Measurements from ENCODE around the gene DIDO1.

DIDO1 gene

GRCh38 chr20:62898970-62899632, 27.2 kb downstream of the DIDO1 start:
- peak overlapping the region; percentile 63 for H3K4me2 ChIP-seq
- H3K36me3 ChIP-seq (ENCODE audit: insufficient read depth): no peaks in the 10 kb centered on the region; the same call in 1 of the 2 replicates
- H3K79me2 ChIP-seq (ENCODE audit: insufficient read depth, low read depth): no peaks in the 10 kb centered on the region
- H3K4me3 ChIP-seq (IDR thresholded peaks at IDR 0.05; ENCODE audit: insufficient read depth, low read depth, low read length): no peak overlapping the region
- no peak for TF ChIP-seq CTCF (conservative IDR thresholded peaks at IDR 0.05; ENCODE audit: low read depth, low read length)
- H3K9ac ChIP-seq: peak overlapping the region; percentile 7; the same call in 1 of the 2 replicates
- H3K4me1 ChIP-seq (ENCODE audit: low read depth, poor library complexity, severe bottlenecking): peaks cover 79% of the 10 kb centered on the region
- no peaks in the 10 kb centered on the region for H3K27me3 ChIP-seq (ENCODE audit: insufficient read depth, low read depth)
- H2AFZ ChIP-seq (ENCODE audit: low read depth): no peak overlapping the region
- peak overlapping the region; percentile 52 for H3K27ac ChIP-seq
- H4K20me1 ChIP-seq (ENCODE audit: insufficient read depth): no peaks in the 10 kb centered on the region

- H3K36me3 ChIP-seq (ENCODE audit: insufficient read depth): no peaks in the 10 kb centered on the region
- no peaks in the 10 kb centered on the region for H3K79me2 ChIP-seq (ENCODE audit: insufficient read depth, low read depth)
Measured at GRCh38 chr20:62898093-62898964, 28.0 kb downstream of the DIDO1 start.

GRCh38 chr20:62897666-62898065, 28.6 kb downstream of the DIDO1 start:
- H3K4me1 ChIP-seq (ENCODE audit: low read depth, poor library complexity, severe bottlenecking): peaks cover 93% of the 10 kb centered on the region
- no peak overlapping the region for H2AFZ ChIP-seq (ENCODE audit: low read depth)
- H3K27ac ChIP-seq: no peak overlapping the region
- H3K4me2 ChIP-seq: no peak overlapping the region
- no peaks in the 10 kb centered on the region for H3K27me3 ChIP-seq (ENCODE audit: insufficient read depth, low read depth)
- no peak for TF ChIP-seq CTCF (conservative IDR thresholded peaks at IDR 0.05; ENCODE audit: low read depth, low read length)
- no peaks in the 10 kb centered on the region for H4K20me1 ChIP-seq (ENCODE audit: insufficient read depth)
- H3K4me3 ChIP-seq (IDR thresholded peaks at IDR 0.05; ENCODE audit: insufficient read depth, low read depth, low read length): no peak overlapping the region
- H3K9ac ChIP-seq: no peak overlapping the region
- H3K36me3 ChIP-seq (ENCODE audit: insufficient read depth): no peaks in the 10 kb centered on the region
- H3K79me2 ChIP-seq (ENCODE audit: insufficient read depth, low read depth): no peaks in the 10 kb centered on the region

More at GRCh38 chr20:62898093-62898964, 28.0 kb downstream of the DIDO1 start:
- Histone ChIP-seq H3K4me2 (peak overlapping the region; percentile 63), H4K20me1 (ENCODE audit: insufficient read depth) (no peaks in the 10 kb centered on the region), H3K4me3 (IDR thresholded peaks at IDR 0.05; ENCODE audit: insufficient read depth, low read depth, low read length) (no peak overlapping the region), H3K27ac (peak overlapping the region; percentile 52; the same call in 1 of the 2 replicates), H2AFZ (ENCODE audit: low read depth) (no peak overlapping the region), H3K4me1 (ENCODE audit: low read depth, poor library complexity, severe bottlenecking) (peaks cover 87% of the 10 kb centered on the region), H3K9ac (no peak overlapping the region), H3K27me3 (ENCODE audit: insufficient read depth, low read depth) (no peaks in the 10 kb centered on the region)
- no peak for TF ChIP-seq CTCF (conservative IDR thresholded peaks at IDR 0.05; ENCODE audit: low read depth, low read length)

GRCh38 chr20:62896526-62896925, 29.8 kb downstream of the DIDO1 start:
- no peak overlapping the region for H3K9ac ChIP-seq
- no peak overlapping the region for H3K4me3 ChIP-seq (IDR thresholded peaks at IDR 0.05; ENCODE audit: insufficient read depth, low read depth, low read length)
- no peak overlapping the region for H3K27ac ChIP-seq
- no peak for TF ChIP-seq CTCF (conservative IDR thresholded peaks at IDR 0.05; ENCODE audit: low read depth, low read length)
- H4K20me1 ChIP-seq (ENCODE audit: insufficient read depth): no peaks in the 10 kb centered on the region
- peaks cover 94% of the 10 kb centered on the region for H3K4me1 ChIP-seq (ENCODE audit: low read depth, poor library complexity, severe bottlenecking)
- no peak overlapping the region for H3K4me2 ChIP-seq
- no peaks in the 10 kb centered on the region for H3K27me3 ChIP-seq (ENCODE audit: insufficient read depth, low read depth)
- no peaks in the 10 kb centered on the region for H3K79me2 ChIP-seq (ENCODE audit: insufficient read depth, low read depth)
- H2AFZ ChIP-seq (ENCODE audit: low read depth): no peak overlapping the region
- no peaks in the 10 kb centered on the region for H3K36me3 ChIP-seq (ENCODE audit: insufficient read depth)
